Muscle of leg (tissue), 11 donors: ENCODE data around the gene DYRK1A. TPM values are rescaled to one million over a fixed set of nuclear protein-coding genes. Genes with fewer than 3 reads are reported as not detected.

ENCODE experiments used
- DNase-seq: peaks from one replicate; pipeline ENCODE4 v3.0.0; 2013
- H3K27ac ChIP-seq: one replicate; pipeline ENCODE4 v1.5.1; 2013; ENCODE audit warnings: mild to moderate bottlenecking, low read length, control low read depth
- H3K27me3 ChIP-seq: one replicate; pipeline ENCODE4 v1.6.1; 2013; ENCODE audit warnings: low read length; ENCODE audit not compliant: control insufficient read depth, insufficient read depth
- H3K36me3 ChIP-seq: one replicate; pipeline ENCODE4 v1.6.1; 2013; ENCODE audit warnings: low read length; ENCODE audit not compliant: control insufficient read depth, insufficient read depth
- H3K4me1 ChIP-seq: one replicate; pipeline ENCODE4 v1.6.1; 2013; ENCODE audit warnings: low read length; ENCODE audit not compliant: control insufficient read depth, insufficient read depth
- H3K4me3 ChIP-seq: one replicate; pipeline ENCODE4 v1.5.1; 2013; ENCODE audit warnings: low read length, control low read depth
- H3K9me3 ChIP-seq: replicated peaks from 2 replicates; pipeline ENCODE4 v1.6.1; 2013; ENCODE audit warnings: low read depth, low read length; ENCODE audit not compliant: control insufficient read depth
- WGBS: methylation state at CpG from one replicate; pipeline ENCODE4 v1.1.5; 2013; ENCODE audit warnings: missing lambda C conversion rate; ENCODE audit not compliant: insufficient coverage; 5-methylcytosine and 5-hydroxymethylcytosine counted together
- polyA plus RNA-seq, 8 donors: library from polyadenylated mRNA; unstranded; fragments of 120-200 nt; gene quantifications; one replicate each; pipeline versions ENCODE4 v1.2.1 to v1.2.3, GENCODE V29; 2013; ENCODE audit warnings: inconsistent platforms in 1 of 8, low replicate concordance in 1 of 8; ENCODE audit not compliant: insufficient read length in 8 of 8, insufficient read depth in 1 of 8
- total RNA-seq: library from RNA; stranded (reverse); fragments of 120-200 nt; gene quantifications from one replicate; pipeline ENCODE4 v1.2.4, GENCODE V29; 2013

The DYRK1A gene
- total and polyA plus RNA-seq, 9 donors: 40.5 to 64.7 (median 51.2) TPM

GRCh38 chr21:37383784-37384311, 17.3 kb downstream of the DYRK1A start:
- H3K4me1 ChIP-seq: peaks cover 6% of the 10 kb centered on the region

GRCh38 chr21:37384416-37384815, 17.8 kb downstream of the DYRK1A start:
- no peak for DNase-seq
- Histone ChIP-seq H3K27ac (no peak overlapping the region), H3K9me3 (peaks cover 5% of the 10 kb centered on the region), H3K27me3 (no peaks in the 10 kb centered on the region), H3K36me3 (no peaks in the 10 kb centered on the region), H3K4me1 (peaks cover 6% of the 10 kb centered on the region), H3K4me3 (no peak overlapping the region)
- no CpG with 5 or more reads among the region's 1 CpG for WGBS

More at GRCh38 chr21:37383784-37384311, 17.3 kb downstream of the DYRK1A start:
- H3K27ac ChIP-seq: no peak overlapping the region
- no CpG with 5 or more reads among the region's 1 CpG for WGBS
- no peak overlapping the region for H3K4me3 ChIP-seq
- H3K36me3 ChIP-seq: no peaks in the 10 kb centered on the region
- H3K27me3 ChIP-seq: no peaks in the 10 kb centered on the region
- DNase-seq: no peak
- H3K9me3 ChIP-seq: peaks cover 5% of the 10 kb centered on the region

GRCh38 chr21:37385179-37385765, 18.7 kb downstream of the DYRK1A start:
- peaks cover 6% of the 10 kb centered on the region for H3K4me1 ChIP-seq
- H3K9me3 ChIP-seq: peaks cover 5% of the 10 kb centered on the region
- H3K4me3 ChIP-seq: no peak overlapping the region
- H3K27ac ChIP-seq: no peak overlapping the region
- WGBS: 72% methylated on average over 3 of the region's 5 CpGs
- H3K36me3 ChIP-seq: no peaks in the 10 kb centered on the region
- DNase-seq: no peak
- H3K27me3 ChIP-seq: no peaks in the 10 kb centered on the region

GRCh38 chr21:37386151-37386550, 19.6 kb downstream of the DYRK1A start:
- Histone ChIP-seq H3K27me3 (no peaks in the 10 kb centered on the region), H3K4me1 (peaks cover 4% of the 10 kb centered on the region), H3K9me3 (peaks cover 5% of the 10 kb centered on the region), H3K36me3 (no peaks in the 10 kb centered on the region), H3K4me3 (no peak overlapping the region), H3K27ac (no peak overlapping the region)
- DNase-seq: no peak
- 72% methylated on average over 6 of the region's 8 CpGs for WGBS

- no peak for DNase-seq
- Histone ChIP-seq H3K27me3 (no peaks in the 10 kb centered on the region), H3K4me3 (no peak overlapping the region), H3K36me3 (peaks cover 2% of the 10 kb centered on the region), H3K9me3 (no peaks in the 10 kb centered on the region), H3K27ac (no peak overlapping the region), H3K4me1 (peaks cover 4% of the 10 kb centered on the region)
- 91% methylated on average over 4 of the region's 5 CpGs for WGBS
These were observed 22.9 kb downstream of the DYRK1A start for GRCh38 chr21:37389456-37389855.

GRCh38 chr21:37391666-37392065, 25.1 kb downstream of the DYRK1A start:
- no peaks in the 10 kb centered on the region for H3K9me3 ChIP-seq
- H3K27me3 ChIP-seq: no peaks in the 10 kb centered on the region
- no peak for DNase-seq
- no peak overlapping the region for H3K4me3 ChIP-seq
- WGBS: 71% methylated on average over 1 of the region's 3 CpGs
- no peak overlapping the region for H3K27ac ChIP-seq
- H3K36me3 ChIP-seq: peaks cover 2% of the 10 kb centered on the region
- H3K4me1 ChIP-seq: peaks cover 2% of the 10 kb centered on the region

GRCh38 chr21:37392441-37392840, 25.9 kb downstream of the DYRK1A start:
- Histone ChIP-seq H3K4me1 (peaks cover 4% of the 10 kb centered on the region), H3K27ac (no peak overlapping the region)
- DNase-seq: no peak

GRCh38 chr21:37393030-37393429, 26.5 kb downstream of the DYRK1A start:
- Histone ChIP-seq H3K4me1 (peaks cover 6% of the 10 kb centered on the region), H3K27ac (no peak overlapping the region)

More at GRCh38 chr21:37392441-37392840, 25.9 kb downstream of the DYRK1A start:
- H3K4me3 ChIP-seq: no peak overlapping the region
- WGBS: 85% methylated on average over 4 of the region's 4 CpGs
- H3K36me3 ChIP-seq: peaks cover 2% of the 10 kb centered on the region
- H3K27me3 ChIP-seq: no peaks in the 10 kb centered on the region
- H3K9me3 ChIP-seq: no peaks in the 10 kb centered on the region

GRCh38 chr21:37393786-37394185, 27.2 kb downstream of the DYRK1A start:
- Histone ChIP-seq H3K27me3 (no peaks in the 10 kb centered on the region), H3K36me3 (peaks cover 2% of the 10 kb centered on the region), H3K4me1 (peaks cover 6% of the 10 kb centered on the region), H3K27ac (no peak overlapping the region), H3K9me3 (no peaks in the 10 kb centered on the region), H3K4me3 (no peak overlapping the region)
- WGBS: 80% methylated on average over 1 of the region's 3 CpGs
- DNase-seq: no peak

More at GRCh38 chr21:37393030-37393429, 26.5 kb downstream of the DYRK1A start:
- DNase-seq: no peak
- Histone ChIP-seq H3K4me3 (no peak overlapping the region), H3K9me3 (no peaks in the 10 kb centered on the region), H3K27me3 (no peaks in the 10 kb centered on the region), H3K36me3 (peaks cover 2% of the 10 kb centered on the region)
- WGBS: no CpG with 5 or more reads among the region's 2 CpGs

GRCh38 chr21:37395961-37396360, 29.4 kb downstream of the DYRK1A start:
- Histone ChIP-seq H3K4me3 (no peak overlapping the region), H3K4me1 (peaks cover 7% of the 10 kb centered on the region), H3K9me3 (no peaks in the 10 kb centered on the region), H3K27ac (no peak overlapping the region), H3K36me3 (peaks cover 4% of the 10 kb centered on the region), H3K27me3 (no peaks in the 10 kb centered on the region)
- DNase-seq: no peak
- WGBS: no CpG with 5 or more reads among the region's 2 CpGs
